Limb (tissue), 2 donors: ENCODE data around the gene PLCL1.

Source experiments
- DNase-seq, 2 donors: peaks; one replicate each; pipeline ENCODE4 v3.0.0-alpha.2; 2016; ENCODE audit errors: extremely low spot score in 2 of 2

The PLCL1 gene

GRCh38 chr2:198106621-198107385 is 302.4 kb downstream of the PLCL1 start:
- DNase-seq, result no peak

DNA sequence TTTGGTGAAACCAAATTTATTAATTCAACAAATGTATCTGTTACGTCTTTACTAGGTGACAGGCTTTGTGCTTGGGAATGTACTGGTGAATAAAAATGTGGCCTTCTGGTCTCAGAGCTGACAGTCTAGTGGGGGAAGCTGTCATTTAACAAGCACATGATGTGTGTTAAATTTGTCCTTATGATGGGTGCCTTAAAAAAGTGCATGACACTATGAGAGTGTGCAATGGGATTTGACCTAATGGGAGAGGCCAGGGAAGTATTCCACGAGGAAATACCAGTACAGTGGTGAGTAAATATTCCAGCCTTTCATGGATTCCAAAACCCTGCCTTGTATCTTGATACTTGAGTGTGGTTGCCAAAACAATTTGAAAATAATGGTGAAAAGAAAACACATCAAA is 308.9 kb downstream of the PLCL1 start:
- no peak for DNase-seq

DNA sequence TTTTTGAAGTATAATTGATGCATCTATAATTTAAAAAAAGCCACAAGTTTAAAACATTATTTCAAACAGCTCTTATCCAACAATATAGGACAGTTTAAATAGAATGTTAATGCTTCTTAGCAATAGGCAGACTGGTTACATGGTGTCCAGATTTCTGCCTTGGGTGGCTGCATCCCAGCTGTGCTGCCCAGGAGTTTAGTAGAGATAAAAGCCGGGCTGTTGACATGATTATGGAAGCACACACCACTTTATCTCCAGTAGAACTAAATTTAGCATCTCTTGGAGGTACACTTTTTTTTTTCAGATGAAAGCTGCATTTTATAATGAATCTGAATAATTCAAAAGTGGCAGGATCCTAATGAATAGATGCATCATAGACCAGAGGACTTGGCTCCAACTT is 309.7 kb downstream of the PLCL1 start:
- DNase-seq, result no peak

- DNase-seq, result no peak
Observed at GRCh38 chr2:198115201-198115600, 310.8 kb downstream of the PLCL1 start.

- peak in 1 of 2 donors; percentile 54 for DNase-seq
Observed at GRCh38 chr2:198116756-198117155, 312.4 kb downstream of the PLCL1 start.

- DNase-seq, result no peak
Observed at GRCh38 chr2:198117406-198118041, 313.1 kb downstream of the PLCL1 start.

GRCh38 chr2:198127627-198128026 is 323.2 kb downstream of the PLCL1 start:
- peak; percentile 37 to 57 for DNase-seq

DNA sequence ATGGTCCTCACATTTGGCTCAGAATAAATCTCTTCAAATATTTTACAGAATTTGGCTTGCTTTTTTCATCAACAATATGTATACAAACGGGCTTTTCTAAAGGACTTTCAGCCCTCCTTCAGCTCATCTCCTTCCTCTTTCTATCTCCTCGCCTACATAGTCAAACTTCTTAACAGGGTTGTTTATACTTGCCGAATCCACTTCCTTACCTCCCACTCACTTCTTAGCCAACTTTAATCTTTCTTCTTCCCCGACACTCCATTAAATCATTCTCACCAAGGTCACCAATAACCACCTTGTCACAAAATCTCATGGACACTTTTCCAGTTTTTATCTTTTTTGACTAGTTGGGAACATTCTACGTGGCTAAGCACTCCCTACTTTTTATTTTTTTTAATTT is 325.2 kb downstream of the PLCL1 start:
- no peak for DNase-seq

- DNase-seq, result no peak
Observed at GRCh38 chr2:198134293-198134955, 330.0 kb downstream of the PLCL1 start.

DNA sequence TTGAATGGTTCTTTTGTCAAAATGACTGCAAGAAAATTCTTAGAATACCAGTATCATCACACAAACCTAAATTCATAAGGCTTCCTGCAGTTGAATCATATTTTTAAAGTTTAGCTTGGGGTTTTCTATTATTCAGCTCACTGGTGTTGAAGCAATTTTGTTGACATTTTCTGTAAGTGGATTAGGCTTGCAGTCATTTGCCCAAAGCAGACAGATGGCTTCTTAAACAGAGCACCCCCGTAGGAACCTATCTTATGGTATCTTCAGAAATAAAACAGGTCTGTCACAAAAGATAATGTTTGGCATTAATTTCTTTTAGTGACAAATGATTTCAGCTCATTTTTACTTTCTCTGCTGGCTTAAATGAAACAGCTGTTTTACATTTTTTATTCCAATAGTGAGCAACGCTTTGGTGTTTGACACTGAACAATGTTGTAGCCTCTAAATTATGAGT is 331.1 kb downstream of the PLCL1 start:
- DNase-seq, result no peak

- no peak for DNase-seq
Observed at GRCh38 chr2:198136142-198136541, 331.7 kb downstream of the PLCL1 start.

- DNase-seq, result no peak
Observed at GRCh38 chr2:198137733-198138132, 333.3 kb downstream of the PLCL1 start.

GRCh38 chr2:198141726-198142125 is 337.3 kb downstream of the PLCL1 start:
- DNase-seq, result no peak

- no peak for DNase-seq
Observed at GRCh38 chr2:198143156-198143555, 338.8 kb downstream of the PLCL1 start.

DNA sequence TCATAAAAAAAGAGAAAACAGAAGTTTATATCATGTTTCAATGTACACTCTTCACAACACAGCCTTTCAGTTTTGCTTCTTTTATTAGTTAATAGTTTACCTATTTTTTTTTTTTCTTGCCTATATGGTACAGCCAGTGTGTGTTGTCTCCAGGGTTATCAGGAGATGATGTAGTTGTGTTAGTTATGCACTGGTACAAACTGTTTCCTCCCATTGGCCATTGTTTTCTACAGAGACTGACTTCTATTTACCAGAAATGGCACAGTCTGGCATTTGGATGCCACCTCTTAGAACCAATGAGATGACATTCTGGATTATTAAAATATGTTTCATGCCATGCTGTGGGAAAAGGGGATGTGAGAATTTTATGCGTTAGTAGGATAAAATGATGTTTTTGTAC is 339.4 kb downstream of the PLCL1 start:
- no peak for DNase-seq

DNA sequence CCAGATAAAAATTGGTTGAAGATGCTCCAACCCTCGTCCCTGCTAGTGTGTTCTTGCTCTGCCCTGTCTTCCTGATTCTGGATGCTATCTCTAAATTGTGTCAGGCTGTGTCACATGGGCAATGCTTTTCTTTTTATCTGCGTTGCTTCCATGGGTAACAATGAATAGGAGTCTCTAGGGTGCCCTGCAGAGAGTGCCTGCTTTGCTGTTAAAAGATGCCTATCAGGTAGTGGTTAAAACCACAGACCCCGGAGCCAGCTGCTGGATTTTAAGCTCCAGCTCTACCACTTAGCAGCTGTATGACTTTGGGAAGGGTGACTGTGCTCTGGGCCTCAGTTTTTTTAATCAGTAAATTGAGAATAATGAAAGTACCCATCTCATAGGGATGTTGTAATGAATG is 340.3 kb downstream of the PLCL1 start:
- no peak for DNase-seq

- DNase-seq, result peak in 1 of 2 donors; percentile 14
Observed at GRCh38 chr2:198146346-198146940, 342.1 kb downstream of the PLCL1 start.

GRCh38 chr2:198157314-198157713 is 352.9 kb downstream of the PLCL1 start:
- DNase-seq, result no peak

GRCh38 chr2:198161151-198161550 is 356.8 kb downstream of the PLCL1 start:
- no peak for DNase-seq

- DNase-seq, result no peak
Observed at GRCh38 chr2:198162276-198162675, 357.9 kb downstream of the PLCL1 start.

DNA sequence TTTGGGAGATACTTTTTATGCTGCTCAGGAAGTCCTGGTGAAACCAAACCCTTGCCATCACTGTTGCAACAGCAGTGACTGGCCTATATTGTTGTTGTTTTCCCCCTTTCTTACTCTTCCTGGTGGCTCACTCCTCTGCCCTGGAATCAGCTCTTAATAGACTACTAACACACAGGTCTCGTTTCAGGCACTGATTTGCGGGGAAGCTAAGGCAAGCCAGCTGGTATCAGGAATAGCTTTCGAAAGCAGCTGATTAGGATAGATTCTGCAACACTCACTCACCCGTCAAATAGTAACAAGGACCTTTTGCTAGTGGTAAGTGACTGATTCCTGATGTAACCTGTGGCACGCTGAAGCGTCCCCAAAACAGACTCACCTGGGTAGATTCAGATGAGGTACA is 360.4 kb downstream of the PLCL1 start:
- no peak for DNase-seq

DNA sequence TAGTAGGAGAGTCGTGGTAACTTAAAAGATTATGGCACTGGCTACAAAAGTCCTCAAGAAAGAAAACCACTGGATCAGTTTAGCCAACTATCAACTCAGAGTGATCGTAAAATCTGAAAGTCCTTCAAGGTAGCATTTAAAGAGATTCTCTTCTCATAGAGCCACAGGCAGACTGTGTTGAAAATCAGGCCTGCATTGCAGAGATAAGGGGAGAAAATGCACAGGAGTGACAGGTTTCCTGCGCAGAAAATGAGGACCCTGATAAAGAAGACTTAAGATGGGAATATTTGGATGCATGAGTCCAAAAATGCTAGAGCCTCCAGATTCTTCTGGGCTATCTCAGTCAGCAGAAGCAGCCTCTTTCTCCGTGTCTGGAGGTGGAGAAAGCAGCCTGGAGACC is 360.9 kb downstream of the PLCL1 start:
- DNase-seq, result no peak
